Measurements from ENCODE around the gene ZNF655. TPM values are rescaled to one million over a fixed set of nuclear protein-coding genes. Genes with fewer than 3 reads are reported as not detected.

The ZNF655 gene
- polyA plus RNA-seq, 3 donors = 61.6 to 151 (median 62.2) TPM

DNA sequence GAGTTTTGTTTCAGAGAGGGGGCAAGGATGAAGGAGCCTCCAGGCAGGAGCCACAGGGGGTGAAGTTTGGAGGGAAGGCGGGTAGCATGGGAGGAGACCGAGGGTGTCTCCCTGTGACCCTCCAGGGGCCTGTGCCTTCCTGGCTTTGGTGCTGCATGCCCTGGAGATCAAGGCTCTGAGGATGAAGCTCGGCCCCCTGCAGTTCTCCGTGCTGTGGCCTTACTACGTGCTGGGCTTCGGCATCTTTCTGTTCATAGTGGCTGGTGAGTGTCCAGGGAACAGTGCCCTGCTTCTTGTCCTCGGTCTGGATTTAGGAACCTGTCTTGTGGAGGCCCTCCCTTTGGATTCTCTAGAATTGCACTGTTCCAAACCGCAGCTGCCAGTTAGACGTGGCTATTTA is 49.1 kb downstream of the ZNF655 start:
- Histone ChIP-seq H3K4me1 (ENCODE audit: control insufficient read depth in 1 of 2, insufficient read depth in 2 of 2, low read length in 2 of 2) (no peaks in the 10 kb centered on the region), H3K9ac (ENCODE audit: insufficient read depth, low read length, poor library complexity, severe bottlenecking) (no peak overlapping the region), H2AFZ (ENCODE audit: insufficient read depth, low read depth, low read length, poor library complexity, severe bottlenecking) (no peak overlapping the region), H3K9me3 (replicated peaks in 1 of 2; ENCODE audit: control insufficient read depth in 1 of 2, insufficient read depth in 1 of 2, low read length in 2 of 2) (no peaks in the 10 kb centered on the region), H3K27me3 (ENCODE audit: control insufficient read depth in 2 of 2, insufficient read depth in 2 of 2, low read length in 2 of 2) (no peaks in the 10 kb centered on the region), H3K27ac (ENCODE audit: low read depth in 1 of 2, low read length in 2 of 2) (no peak overlapping the region), H3K36me3 (replicated peaks in 1 of 2; ENCODE audit: control insufficient read depth in 1 of 2, insufficient read depth in 2 of 2, low read length in 2 of 2) (no peaks in the 10 kb centered on the region), H3K4me2 (replicated peaks; ENCODE audit: extremely low read depth, low read length, poor library complexity, severe bottlenecking) (no peak overlapping the region), H3K4me3 (replicated peaks in 1 of 3; ENCODE audit: low read depth in 2 of 3, low read length in 3 of 3) (no peak overlapping the region), H3K79me2 (ENCODE audit: insufficient read depth, low read length) (no peaks in the 10 kb centered on the region), H4K20me1 (ENCODE audit: insufficient read depth, low read length) (no peaks in the 10 kb centered on the region)
- intact Hi-C loops (cut with micrococcal nuclease) = no loop called here
- peaks cover 3% of the 10 kb centered on the region for H3K4me1 Mint-ChIP-seq
- H3K9me3 Mint-ChIP-seq = no peaks in the 10 kb centered on the region
- H3K4me3 Mint-ChIP-seq = peak overlapping the region in 1 of 2 donors; percentile 35
- peaks cover 4 to 20% (median 16%) of the 10 kb centered on the region in 3 donors for H3K27me3 Mint-ChIP-seq (ENCODE audit: low read depth in 3 of 3)
- no peaks in the 10 kb centered on the region for H3K36me3 Mint-ChIP-seq
- TF ChIP-seq CTCF (IDR thresholded peaks at IDR 0.05) = no peak
- DNase-seq = no peak
- no peak overlapping the region for H3K27ac Mint-ChIP-seq
- WGBS (ENCODE audit: insufficient coverage) = 92% methylated on average over 9 of the region's 9 CpGs

GRCh38 chr7:99614495-99614894 is 56.1 kb downstream of the ZNF655 start:
- no peak for TF ChIP-seq CTCF (IDR thresholded peaks at IDR 0.05)
- intact Hi-C loops (cut with micrococcal nuclease) = no loop called here
- Histone ChIP-seq H3K27ac (ENCODE audit: low read depth in 1 of 2, low read length in 2 of 2) (no peak overlapping the region), H3K4me2 (replicated peaks; ENCODE audit: extremely low read depth, low read length, poor library complexity, severe bottlenecking) (no peak overlapping the region), H3K9me3 (replicated peaks in 1 of 2; ENCODE audit: control insufficient read depth in 1 of 2, insufficient read depth in 1 of 2, low read length in 2 of 2) (no peaks in the 10 kb centered on the region), H4K20me1 (ENCODE audit: insufficient read depth, low read length) (no peaks in the 10 kb centered on the region), H3K4me1 (ENCODE audit: control insufficient read depth in 1 of 2, insufficient read depth in 2 of 2, low read length in 2 of 2) (peaks cover 13 to 20% of the 10 kb centered on the region in 2 donors), H3K36me3 (replicated peaks in 1 of 2; ENCODE audit: control insufficient read depth in 1 of 2, insufficient read depth in 2 of 2, low read length in 2 of 2) (peaks cover 8 to 13% of the 10 kb centered on the region in 2 donors), H3K27me3 (ENCODE audit: control insufficient read depth in 2 of 2, insufficient read depth in 2 of 2, low read length in 2 of 2) (peaks cover 2 to 13% of the 10 kb centered on the region in 2 donors), H3K4me3 (replicated peaks in 1 of 3; ENCODE audit: low read depth in 2 of 3, low read length in 3 of 3) (no peak overlapping the region), H3K9ac (ENCODE audit: insufficient read depth, low read length, poor library complexity, severe bottlenecking) (no peak overlapping the region), H3K79me2 (ENCODE audit: insufficient read depth, low read length) (peaks cover 16% of the 10 kb centered on the region), H2AFZ (ENCODE audit: insufficient read depth, low read depth, low read length, poor library complexity, severe bottlenecking) (peak overlapping the region; percentile 100)
- H3K4me1 Mint-ChIP-seq = peaks cover 22% of the 10 kb centered on the region
- peaks cover 13% of the 10 kb centered on the region in 2 donors for H3K36me3 Mint-ChIP-seq
- DNase-seq = no peak
- no peak overlapping the region for H3K27ac Mint-ChIP-seq
- peaks cover 0 to 11% (median 2%) of the 10 kb centered on the region in 7 donors for H3K9me3 Mint-ChIP-seq
- WGBS (ENCODE audit: insufficient coverage) = no CpG with 5 or more reads among the region's 3 CpGs
- peak overlapping the region in 1 of 2 donors; percentile 12 for H3K4me3 Mint-ChIP-seq
- H3K27me3 Mint-ChIP-seq (ENCODE audit: low read depth in 3 of 3) = peaks cover 9 to 24% (median 23%) of the 10 kb centered on the region in 3 donors

All from CD14-positive monocyte (primary cell).